H54 (cell line): ENCODE measurements around the gene AQP3.
"Not testable (repeated sequence)": the region's sequence is repeated elsewhere in the genome, so short reads cannot be mapped to it uniquely, and the experiment has no call there.

Source experiments
- DNase-seq: peaks from one replicate; pipeline ENCODE4 v3.0.0; 2011; ENCODE audit warnings: low spot score, mixed read lengths; ENCODE audit not compliant: insufficient read length
- FAIRE-seq: peaks from 3 replicates; lab custom pipeline; 2011; peaks lifted over from hg19 to GRCh38; lab: Jason Lieb, UNC
- POLR2A ChIP-seq: IDR thresholded peaks from 2 replicates; pipeline ENCODE4 v1.6.1; 2011; ENCODE audit warnings: low read depth, mild to moderate bottlenecking, low read length

Gene AQP3

GRCh38 chr9:33468797-33469621 lies 21.6 kb upstream of the AQP3 start:
- FAIRE-seq: no peak
- DNase-seq: no peak
- TF ChIP-seq POLR2A: no peak

- no peak for FAIRE-seq
- DNase-seq: no peak
- no peak for TF ChIP-seq POLR2A
Observed at GRCh38 chr9:33468215-33468730, 20.9 kb upstream of the AQP3 start.

GRCh38 chr9:33467526-33467925 lies 20.1 kb upstream of the AQP3 start:
- DNase-seq: no peak
- FAIRE-seq: no peak
- no peak for TF ChIP-seq POLR2A

GRCh38 chr9:33466565-33467495 lies 19.4 kb upstream of the AQP3 start:
- DNase-seq (no peak), FAIRE-seq (no peak)
- no peak for TF ChIP-seq POLR2A

- no peak for FAIRE-seq
- DNase-seq: no peak
- TF ChIP-seq POLR2A: no peak
Observed at GRCh38 chr9:33465596-33466564, 18.5 kb upstream of the AQP3 start.

- DNase-seq: no peak
- FAIRE-seq: no peak
- TF ChIP-seq POLR2A: no peak
Observed at GRCh38 chr9:33465096-33465495, 17.7 kb upstream of the AQP3 start.

- no peak for FAIRE-seq
- TF ChIP-seq POLR2A: no peak
- no peak for DNase-seq
Observed at GRCh38 chr9:33464045-33464636, 16.7 kb upstream of the AQP3 start.

GRCh38 chr9:33463151-33463550 lies 15.8 kb upstream of the AQP3 start:
- DNase-seq: no peak
- no peak for TF ChIP-seq POLR2A
- no peak for FAIRE-seq

- FAIRE-seq (no peak), DNase-seq (no peak)
- TF ChIP-seq POLR2A: no peak
Observed at GRCh38 chr9:33461492-33461891, 14.1 kb upstream of the AQP3 start.

- no peak for FAIRE-seq
- TF ChIP-seq POLR2A: no peak
- no peak for DNase-seq
Observed at GRCh38 chr9:33460854-33461253, 13.5 kb upstream of the AQP3 start.

- TF ChIP-seq POLR2A: no peak
- DNase-seq: no peak
- no peak for FAIRE-seq
Observed at GRCh38 chr9:33459115-33459514, 11.7 kb upstream of the AQP3 start.

GRCh38 chr9:33458444-33458843 lies 11.1 kb upstream of the AQP3 start:
- DNase-seq (no peak), FAIRE-seq (no peak)

GRCh38 chr9:33455945-33456344 lies 8.6 kb upstream of the AQP3 start:
- FAIRE-seq (no peak), DNase-seq (no peak)

More at GRCh38 chr9:33458444-33458843, 11.1 kb upstream of the AQP3 start:
- no peak for TF ChIP-seq POLR2A

GRCh38 chr9:33455456-33455855 lies 8.1 kb upstream of the AQP3 start:
- not testable (repeated sequence) for DNase-seq, FAIRE-seq

More at GRCh38 chr9:33455945-33456344, 8.6 kb upstream of the AQP3 start:
- no peak for TF ChIP-seq POLR2A

GRCh38 chr9:33454661-33455026 lies 7.3 kb upstream of the AQP3 start:
- DNase-seq, FAIRE-seq: not testable (repeated sequence)
